Choroid plexus epithelial cell (primary cell): ENCODE measurements around the gene TRAM2.

Source experiments
- DNase-seq: peaks from one replicate; pipeline ENCODE4 v3.0.0-alpha.2; 2010; ENCODE audit warnings: low read depth
- H3K4me3 ChIP-seq: 2 replicates; pipeline ENCODE4 v1.5.1; 2011; ENCODE audit warnings: low read depth, mild to moderate bottlenecking, control low read depth, low read length, moderate library complexity
- TF ChIP-seq, protein P1 (sequence below): conservative IDR thresholded peaks from 2 replicates; pipeline ENCODE4 v1.5.1; 2011; ENCODE audit warnings: low read depth, mild to moderate bottlenecking, control low read depth, inconsistent platforms, low read length, moderate library complexity

Gene TRAM2

DNA sequence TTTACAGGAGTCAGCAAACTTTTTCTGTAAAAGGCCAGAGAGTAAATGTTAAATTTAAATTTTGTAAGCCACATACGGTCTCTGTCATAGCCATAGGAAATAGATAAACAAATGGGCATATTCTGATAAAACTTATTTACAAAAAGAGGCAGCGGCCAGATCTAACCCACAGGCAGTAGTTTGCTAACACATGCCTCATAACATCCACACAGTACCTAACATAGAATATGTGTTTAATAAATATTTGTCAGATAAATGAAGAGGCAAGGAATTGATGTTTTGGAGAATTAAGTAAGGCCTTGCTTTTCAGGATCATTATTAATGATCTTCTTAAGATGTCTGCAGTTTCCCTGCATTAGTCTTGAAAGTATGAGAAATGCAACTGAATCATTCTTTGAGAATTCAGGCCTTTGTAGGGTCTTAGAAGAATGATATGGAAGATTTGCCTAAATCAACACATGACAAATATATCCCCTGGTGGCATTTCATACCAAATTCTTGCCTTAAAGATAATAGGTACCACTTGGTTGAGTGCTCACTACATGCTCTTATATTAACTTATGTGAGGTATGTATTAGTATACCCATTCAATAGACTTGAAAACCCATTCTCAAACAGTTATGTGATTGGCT, 39.3 kb upstream of the TRAM2 start:
- TF ChIP-seq, protein P1, sequence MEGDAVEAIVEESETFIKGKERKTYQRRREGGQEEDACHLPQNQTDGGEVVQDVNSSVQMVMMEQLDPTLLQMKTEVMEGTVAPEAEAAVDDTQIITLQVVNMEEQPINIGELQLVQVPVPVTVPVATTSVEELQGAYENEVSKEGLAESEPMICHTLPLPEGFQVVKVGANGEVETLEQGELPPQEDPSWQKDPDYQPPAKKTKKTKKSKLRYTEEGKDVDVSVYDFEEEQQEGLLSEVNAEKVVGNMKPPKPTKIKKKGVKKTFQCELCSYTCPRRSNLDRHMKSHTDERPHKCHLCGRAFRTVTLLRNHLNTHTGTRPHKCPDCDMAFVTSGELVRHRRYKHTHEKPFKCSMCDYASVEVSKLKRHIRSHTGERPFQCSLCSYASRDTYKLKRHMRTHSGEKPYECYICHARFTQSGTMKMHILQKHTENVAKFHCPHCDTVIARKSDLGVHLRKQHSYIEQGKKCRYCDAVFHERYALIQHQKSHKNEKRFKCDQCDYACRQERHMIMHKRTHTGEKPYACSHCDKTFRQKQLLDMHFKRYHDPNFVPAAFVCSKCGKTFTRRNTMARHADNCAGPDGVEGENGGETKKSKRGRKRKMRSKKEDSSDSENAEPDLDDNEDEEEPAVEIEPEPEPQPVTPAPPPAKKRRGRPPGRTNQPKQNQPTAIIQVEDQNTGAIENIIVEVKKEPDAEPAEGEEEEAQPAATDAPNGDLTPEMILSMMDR, result no peak
- no peak for DNase-seq
- H3K4me3 ChIP-seq, result no peak overlapping the region

DNA sequence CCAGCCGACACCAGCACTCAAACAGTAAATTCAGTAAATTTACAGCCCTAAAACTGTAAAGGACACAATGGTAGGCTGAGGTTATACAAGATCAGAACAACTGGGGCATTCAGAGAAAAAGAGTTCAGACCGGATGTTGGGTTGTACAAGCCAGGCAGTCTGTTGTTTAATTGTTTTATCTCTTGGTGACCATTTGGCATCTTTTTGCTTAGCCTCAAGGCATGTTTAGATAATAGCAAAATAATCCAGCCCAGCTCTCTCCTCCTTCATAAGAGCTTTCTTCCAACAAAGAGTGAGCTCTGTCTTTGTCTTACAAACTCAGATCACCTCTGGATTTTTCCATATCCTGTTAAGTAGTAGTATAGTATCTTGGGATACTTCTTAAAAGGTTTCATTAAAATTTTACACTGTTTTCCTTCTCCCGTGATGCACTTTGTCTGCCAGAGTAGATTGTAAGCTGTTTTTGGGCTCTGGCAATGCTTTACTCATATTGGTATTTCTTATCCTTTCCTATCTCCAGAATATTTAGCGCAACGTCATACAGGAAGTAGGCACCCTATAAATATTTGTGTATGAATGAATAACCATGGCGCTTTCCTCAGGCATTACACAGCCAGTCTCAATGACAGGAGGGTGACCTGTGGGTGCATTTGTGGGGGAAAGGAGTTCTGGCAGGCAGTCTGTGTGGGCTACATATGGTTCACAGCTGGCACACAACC, 35.6 kb upstream of the TRAM2 start:
- DNase-seq, result peak; percentile 36

DNA sequence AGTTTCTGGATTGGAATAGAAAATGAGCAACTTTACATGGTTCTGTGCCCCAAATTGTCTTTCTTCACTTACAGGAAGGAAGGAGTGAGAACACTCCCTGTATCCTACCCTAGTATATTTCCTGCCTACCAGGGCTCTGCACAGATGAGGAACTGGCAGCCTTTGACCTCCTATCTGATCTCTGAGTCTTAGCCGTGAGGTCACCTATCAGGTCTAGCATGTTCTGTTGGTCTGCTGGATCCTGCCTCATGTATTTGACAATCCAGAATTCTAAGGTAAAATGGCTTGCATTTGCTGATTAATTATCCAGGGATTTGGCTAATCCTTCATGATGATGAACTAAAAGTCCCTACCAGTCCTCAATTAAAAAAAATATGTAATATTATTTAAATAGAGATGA, 35.0 kb upstream of the TRAM2 start:
- TF ChIP-seq, protein P1, result no peak
- no peak for DNase-seq
- no peak overlapping the region for H3K4me3 ChIP-seq

More for the DNA sequence above, 35.6 kb upstream of the TRAM2 start:
- no peak overlapping the region for H3K4me3 ChIP-seq
- TF ChIP-seq, protein P1, result no peak

DNA sequence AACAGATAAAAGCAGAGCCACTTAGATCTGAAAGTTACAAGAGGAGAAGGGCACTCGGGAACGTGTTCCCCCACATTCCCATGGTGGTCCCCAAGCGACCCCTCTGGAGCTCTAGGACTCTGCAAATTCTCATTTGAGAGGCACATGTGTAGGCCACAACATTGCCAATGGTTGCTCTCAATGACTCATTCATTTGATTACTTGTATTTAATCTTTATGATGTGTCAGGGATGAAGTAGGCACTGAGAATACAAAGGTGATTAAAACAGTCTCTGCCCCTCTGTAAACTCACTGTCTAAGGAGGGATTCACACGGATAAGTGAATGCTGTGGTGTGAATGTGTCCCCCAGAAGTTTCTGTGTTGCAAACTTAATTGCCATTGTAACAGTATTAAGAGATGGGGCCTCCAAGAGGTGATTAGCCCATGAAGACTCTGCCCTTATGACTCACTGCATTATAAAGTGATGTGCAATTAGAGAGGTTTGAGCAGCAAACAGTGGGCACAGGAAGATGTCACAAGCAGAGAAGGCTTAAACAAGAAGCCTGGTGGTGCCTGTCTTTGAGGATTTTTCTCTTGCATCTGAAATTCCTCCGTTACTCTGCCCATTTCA, 34.0 kb upstream of the TRAM2 start:
- peak; percentile 51 for DNase-seq
- H3K4me3 ChIP-seq, result no peak overlapping the region
- TF ChIP-seq, protein P1, result no peak

DNA sequence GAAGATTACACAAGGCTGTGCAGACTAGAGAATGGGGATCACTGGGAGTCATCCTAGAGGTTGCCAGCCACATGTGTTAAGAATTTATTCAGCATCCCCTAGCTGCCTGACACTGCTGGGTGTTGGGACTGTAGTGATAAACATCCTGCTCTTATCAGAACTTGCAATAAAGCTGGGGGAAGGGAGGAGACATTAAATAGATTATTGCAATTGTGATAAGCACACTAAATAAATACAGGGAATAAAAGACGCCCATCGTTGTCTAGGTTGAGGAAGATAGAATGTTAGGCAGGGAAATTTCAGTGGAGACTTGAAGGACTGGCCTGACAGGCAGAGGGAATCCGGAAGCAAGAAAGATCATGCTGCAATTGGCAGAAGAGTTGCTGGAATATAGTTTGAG, 33.2 kb upstream of the TRAM2 start:
- TF ChIP-seq, protein P1, result no peak
- peak; percentile 42 for DNase-seq

DNA sequence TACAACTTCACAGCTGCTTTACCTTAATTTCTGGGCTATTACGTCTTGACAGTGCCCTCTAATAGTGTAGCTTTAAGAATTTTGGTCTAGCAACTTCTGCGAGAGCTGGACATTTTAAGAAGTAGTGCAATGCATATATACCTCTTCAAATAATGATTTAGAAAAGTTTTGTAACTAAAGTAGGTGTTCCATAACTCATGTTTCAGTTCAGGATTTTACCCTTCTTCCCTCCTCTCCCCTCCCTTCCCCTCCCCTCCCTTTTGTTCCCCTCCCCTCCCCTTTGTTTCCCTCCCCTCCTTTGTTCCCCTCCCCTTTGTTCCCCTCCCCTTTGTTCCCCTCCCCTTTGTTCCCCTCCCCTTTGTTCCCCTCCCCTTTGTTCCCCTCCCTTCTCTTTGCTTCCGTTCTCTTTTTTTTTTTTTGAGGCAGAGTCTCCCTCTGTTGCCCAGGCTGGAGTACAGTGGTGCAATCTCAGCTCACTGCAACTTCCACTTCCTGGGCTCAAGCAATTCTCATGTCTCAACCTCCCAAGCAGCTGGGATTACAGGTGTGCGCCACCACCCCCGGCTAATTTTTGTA, 28.8 kb upstream of the TRAM2 start:
- TF ChIP-seq, protein P1, result no peak
- DNase-seq, result no peak
- H3K4me3 ChIP-seq, result no peak overlapping the region

More for the DNA sequence above, 33.2 kb upstream of the TRAM2 start:
- no peak overlapping the region for H3K4me3 ChIP-seq
